ENCODE results near the gene CREB1.

- TF ChIP-seq CTCF (IDR thresholded peaks at IDR 0.05) (no peak), EZH2phosphoT487 (IDR thresholded peaks at IDR 0.05) (no peak), EZH2 (IDR thresholded peaks at IDR 0.05) (no peak)
These were observed 27.8 kb upstream of the CREB1 start for GRCh38 chr2:207501802-207502576.

Data from neural progenitor cell (in vitro differentiated cells).